Endodermal cell (in vitro differentiated cells): ENCODE results near the gene LYPD3. TPM values are rescaled to one million over a fixed set of nuclear protein-coding genes. Genes with fewer than 3 reads are reported as not detected.

ENCODE experiments used
- DNase-seq: peaks from one replicate; pipeline ENCODE4 v3.0.0-alpha.2; 2017
- H3K27ac ChIP-seq: 2 replicates; pipeline ENCODE4 v1.5.1; 2013; ENCODE audit warnings: mild to moderate bottlenecking, low read depth, low read length, moderate library complexity
- H3K27me3 ChIP-seq: 2 replicates; pipeline ENCODE4 v1.6.1; 2013; ENCODE audit warnings: mild to moderate bottlenecking, low read length, moderate library complexity; ENCODE audit not compliant: insufficient read depth, control insufficient read depth, poor library complexity, severe bottlenecking
- H3K36me3 ChIP-seq: 2 replicates; pipeline ENCODE4 v1.7.0; 2013; ENCODE audit warnings: mild to moderate bottlenecking, low read length, moderate library complexity; ENCODE audit not compliant: control insufficient read depth, insufficient read depth
- H3K4me1 ChIP-seq: one replicate; pipeline ENCODE4 v1.7.0; 2013; ENCODE audit warnings: low read length; ENCODE audit not compliant: control insufficient read depth, insufficient read depth
- H3K4me3 ChIP-seq: 2 replicates; pipeline ENCODE4 v1.5.1; 2013; ENCODE audit warnings: mild to moderate bottlenecking, low read length, moderate library complexity
- H3K9ac ChIP-seq: 2 replicates; pipeline ENCODE4 v1.6.1; 2013; ENCODE audit warnings: mild to moderate bottlenecking, low read length, moderate library complexity; ENCODE audit not compliant: poor library complexity, severe bottlenecking; ENCODE audit errors: extremely low read depth
- H3K9me3 ChIP-seq: 2 replicates; pipeline ENCODE4 v1.6.1; 2013; ENCODE audit warnings: mild to moderate bottlenecking, low read length, moderate library complexity; ENCODE audit not compliant: control insufficient read depth
- H3K27ac Mint-ChIP-seq: 2 replicates; pipeline ENCODE4 v1.8.0; 2020; ENCODE audit warnings: mixed read lengths
- H3K27me3 Mint-ChIP-seq: 2 replicates; pipeline ENCODE4 v1.8.0; 2021; ENCODE audit warnings: mild to moderate bottlenecking, mixed read lengths; ENCODE audit not compliant: insufficient read depth
- H3K36me3 Mint-ChIP-seq: 2 replicates; pipeline ENCODE4 v1.8.0; 2020; ENCODE audit warnings: low read depth, mixed read lengths
- H3K4me1 Mint-ChIP-seq: 2 replicates; pipeline ENCODE4 v1.8.0; 2020; ENCODE audit warnings: mixed read lengths
- H3K4me3 Mint-ChIP-seq: 2 replicates; pipeline ENCODE4 v1.8.0; 2020; ENCODE audit warnings: mild to moderate bottlenecking, moderate library complexity, mixed read lengths
- H3K9me3 Mint-ChIP-seq: 2 replicates; pipeline ENCODE4 v1.8.0; 2020; ENCODE audit warnings: mild to moderate bottlenecking, mixed read lengths
- WGBS, 2 experiments: methylation state at CpG; one replicate each; pipeline versions ENCODE4 v1.1.5 to v1.1.7; 2013; ENCODE audit warnings: missing lambda C conversion rate in 2 of 2, mixed read lengths in 1 of 2; ENCODE audit not compliant: insufficient coverage in 1 of 2, insufficient read length in 1 of 2; 5-methylcytosine and 5-hydroxymethylcytosine counted together
- total RNA-seq, 2 donors: library from RNA; stranded (reverse); fragmentation: NEBNext Ultra II Directional in 1 of 2; extraction: Animal tissue kit (Norgen Biotek cat#: 25700) in 1 of 2; gene quantifications; 2 replicates in 1 of 2; 3 replicates in 1 of 2; pipeline ENCODE4 v1.2.1, GENCODE V29; 2021
- TF ChIP-seq, protein P1 (sequence below): fragments of 200-600 bp; sonication (generic); conservative IDR thresholded peaks from 2 replicates; pipeline ENCODE4 v1.5.0; 2021; ENCODE audit warnings: antibody characterized with exemption, mild to moderate bottlenecking

LYPD3 gene
- total RNA-seq, 2 donors from 2014 or later: 0.33 to 0.51 TPM

DNA sequence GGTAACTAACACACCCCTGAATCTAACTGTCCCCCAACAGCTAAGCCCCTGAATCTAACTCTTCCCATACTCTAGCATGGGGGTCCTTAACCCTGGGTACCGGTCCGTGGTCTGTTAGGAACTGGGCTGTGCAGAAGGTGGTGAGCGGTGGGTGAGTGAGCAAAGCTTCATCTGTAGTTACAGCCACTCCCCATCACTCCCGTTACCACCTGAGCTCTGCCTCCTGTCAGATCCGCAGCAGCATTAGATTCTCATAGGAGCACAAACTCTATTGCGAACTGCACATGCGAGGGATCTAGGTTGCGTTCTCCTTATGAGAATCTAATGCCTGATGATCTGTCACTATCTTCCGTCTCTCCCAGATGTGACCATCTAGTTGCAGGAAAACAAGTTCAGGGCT lies 45.3 kb upstream of the LYPD3 start:
- H3K36me3 Mint-ChIP-seq: peaks cover 52% of the 10 kb centered on the region
- Histone ChIP-seq H3K9me3 (no peaks in the 10 kb centered on the region), H3K27ac (no peak overlapping the region), H3K36me3 (peaks cover 16% of the 10 kb centered on the region), H3K4me3 (no peak overlapping the region), H3K9ac (no peak overlapping the region), H3K4me1 (no peaks in the 10 kb centered on the region), H3K27me3 (no peaks in the 10 kb centered on the region)
- no peaks in the 10 kb centered on the region for H3K27me3 Mint-ChIP-seq
- H3K9me3 Mint-ChIP-seq: peaks cover 25% of the 10 kb centered on the region
- DNase-seq: no peak
- TF ChIP-seq, protein P1, sequence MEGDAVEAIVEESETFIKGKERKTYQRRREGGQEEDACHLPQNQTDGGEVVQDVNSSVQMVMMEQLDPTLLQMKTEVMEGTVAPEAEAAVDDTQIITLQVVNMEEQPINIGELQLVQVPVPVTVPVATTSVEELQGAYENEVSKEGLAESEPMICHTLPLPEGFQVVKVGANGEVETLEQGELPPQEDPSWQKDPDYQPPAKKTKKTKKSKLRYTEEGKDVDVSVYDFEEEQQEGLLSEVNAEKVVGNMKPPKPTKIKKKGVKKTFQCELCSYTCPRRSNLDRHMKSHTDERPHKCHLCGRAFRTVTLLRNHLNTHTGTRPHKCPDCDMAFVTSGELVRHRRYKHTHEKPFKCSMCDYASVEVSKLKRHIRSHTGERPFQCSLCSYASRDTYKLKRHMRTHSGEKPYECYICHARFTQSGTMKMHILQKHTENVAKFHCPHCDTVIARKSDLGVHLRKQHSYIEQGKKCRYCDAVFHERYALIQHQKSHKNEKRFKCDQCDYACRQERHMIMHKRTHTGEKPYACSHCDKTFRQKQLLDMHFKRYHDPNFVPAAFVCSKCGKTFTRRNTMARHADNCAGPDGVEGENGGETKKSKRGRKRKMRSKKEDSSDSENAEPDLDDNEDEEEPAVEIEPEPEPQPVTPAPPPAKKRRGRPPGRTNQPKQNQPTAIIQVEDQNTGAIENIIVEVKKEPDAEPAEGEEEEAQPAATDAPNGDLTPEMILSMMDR: no peak
- no peak overlapping the region for H3K4me3 Mint-ChIP-seq
- WGBS, 2 experiments: 94 to 95% methylated on average over 9 of the region's 9 CpGs
- no peak overlapping the region for H3K27ac Mint-ChIP-seq
- H3K4me1 Mint-ChIP-seq: no peaks in the 10 kb centered on the region

DNA sequence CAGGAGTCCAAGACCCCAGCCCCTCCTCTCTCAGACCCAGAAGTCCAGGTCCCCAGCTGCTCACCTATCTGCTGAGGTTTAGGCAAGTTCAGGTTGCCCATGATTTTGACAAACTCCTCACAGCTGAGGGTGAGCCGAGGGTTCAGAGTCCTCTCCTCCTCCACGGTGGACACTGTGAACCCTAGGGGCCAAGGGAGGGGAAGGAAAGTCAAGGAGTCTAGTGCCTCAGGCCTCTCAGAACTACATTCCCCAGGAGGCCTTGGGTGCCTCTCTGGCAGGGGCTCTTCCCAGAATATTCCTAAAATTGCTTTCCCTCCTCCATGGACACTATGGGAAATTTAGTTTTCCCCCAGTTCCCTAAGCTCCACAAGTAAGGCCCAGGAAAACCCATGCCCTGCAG lies 42.5 kb upstream of the LYPD3 start:
- Histone ChIP-seq H3K27ac (no peak overlapping the region), H3K36me3 (peaks cover 16% of the 10 kb centered on the region), H3K4me3 (no peak overlapping the region), H3K4me1 (no peaks in the 10 kb centered on the region), H3K9me3 (no peaks in the 10 kb centered on the region), H3K27me3 (no peaks in the 10 kb centered on the region), H3K9ac (no peak overlapping the region)
- TF ChIP-seq, protein P1: no peak
- H3K27me3 Mint-ChIP-seq: peaks cover 18% of the 10 kb centered on the region
- DNase-seq: no peak
- H3K9me3 Mint-ChIP-seq: peaks cover 15% of the 10 kb centered on the region
- H3K27ac Mint-ChIP-seq: no peak overlapping the region
- 95% methylated on average over 2 of the region's 2 CpGs; no CpG with 5 or more reads in 1 of the 2 experiments for WGBS, 2 experiments
- peaks cover 3% of the 10 kb centered on the region for H3K4me1 Mint-ChIP-seq
- peaks cover 42% of the 10 kb centered on the region for H3K36me3 Mint-ChIP-seq
- H3K4me3 Mint-ChIP-seq: no peak overlapping the region

DNA sequence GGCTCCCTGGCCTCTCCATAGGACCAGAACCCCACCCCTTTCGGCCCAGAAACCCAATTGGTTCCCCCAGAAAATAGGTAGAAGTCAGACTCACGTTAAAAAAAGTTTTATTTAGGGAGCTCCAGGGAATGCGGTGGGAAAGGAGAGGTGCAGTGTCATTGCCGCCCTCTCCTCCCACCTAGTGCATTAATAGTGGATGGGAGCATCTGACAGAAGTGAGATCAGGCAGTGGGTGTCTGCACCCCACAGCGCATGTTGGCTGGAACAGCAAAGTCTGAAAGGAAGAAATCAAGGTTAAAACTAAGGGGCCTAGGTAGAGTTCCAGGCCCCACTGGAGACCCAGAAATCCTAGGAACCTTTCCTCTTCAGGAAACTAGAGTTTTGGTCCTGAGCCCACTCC lies 41.2 kb upstream of the LYPD3 start:
- no peak overlapping the region for H3K27ac Mint-ChIP-seq
- H3K4me3 Mint-ChIP-seq: no peak overlapping the region

More for the DNA sequence above, 41.2 kb upstream of the LYPD3 start:
- peaks cover 9% of the 10 kb centered on the region for H3K9me3 Mint-ChIP-seq
- H3K36me3 Mint-ChIP-seq: peaks cover 29% of the 10 kb centered on the region
- H3K4me1 Mint-ChIP-seq: peaks cover 3% of the 10 kb centered on the region
- no peaks in the 10 kb centered on the region for H3K9me3 ChIP-seq
- no peaks in the 10 kb centered on the region for H3K27me3 ChIP-seq
- DNase-seq: no peak
- H3K27ac ChIP-seq: no peak overlapping the region
- H3K4me1 ChIP-seq: no peaks in the 10 kb centered on the region
- 93 to 100% methylated on average over 3 to 5 of the region's 5 CpGs for WGBS, 2 experiments
- H3K4me3 ChIP-seq: no peak overlapping the region
- no peak overlapping the region for H3K9ac ChIP-seq
- peaks cover 15% of the 10 kb centered on the region for H3K36me3 ChIP-seq
- H3K27me3 Mint-ChIP-seq: peaks cover 29% of the 10 kb centered on the region
- TF ChIP-seq, protein P1: no peak
